GM12878 (cell line): Measurements from ENCODE around the gene PLB1. TPM values are rescaled to one million over a fixed set of nuclear protein-coding genes. Genes with fewer than 3 reads are reported as not detected.

Experiments
- ATAC-seq: fragments of 200-7000 bp; cut with Tn5 transposase; 3 replicates; pipeline ENCODE4 v1.9.1; 2020; ENCODE audit warnings: mild to moderate bottlenecking, moderate library complexity
- BruUV-seq: library from RNA; stranded (reverse); fragments of 400-500 nt; replicated peaks from 2 replicates; lab custom pipeline; 2021; lab: Mats Ljungman, UMichigan
- CTCF ChIA-PET: fragments of 300-600 bp; sonication (Branson Sonifier 250); formaldehyde crosslinking; extraction: SDS; loops from one replicate; lab custom pipeline; 2021; ENCODE audit warnings: inconsistent platforms; lab: Yijun Ruan, JAX
- POLR2A ChIA-PET: fragments of 350-600 bp; formaldehyde crosslinking; extraction: SDS; loops from one replicate; lab custom pipeline; 2021; ENCODE audit warnings: inconsistent platforms; lab: Charles Lee
- RAD21 ChIA-PET: fragments of 300-600 bp; sonication (Branson Sonifier 250); formaldehyde crosslinking; loops from one replicate; lab custom pipeline; 2023; ENCODE audit warnings: antibody characterized with exemption; ENCODE audit not compliant: unreplicated experiment; lab: Charles Lee
- SMC1A ChIA-PET: fragments of 300-600 bp; sonication (Branson Sonifier 250); formaldehyde crosslinking; loops from one replicate; lab custom pipeline; 2023; ENCODE audit not compliant: unreplicated experiment, uncharacterized antibody; lab: Charles Lee
- DNase-seq: peaks from one replicate; pipeline ENCODE4 v3.0.0-alpha.2; 2011; ENCODE audit warnings: low read depth, low spot score
- FAIRE-seq: peaks from 3 replicates; lab custom pipeline; 2011; peaks lifted over from hg19 to GRCh38; lab: Jason Lieb, UNC
- H2AFZ ChIP-seq: 2 replicates; pipeline ENCODE4 v1.6.0; 2011; ENCODE audit warnings: low read depth, low read length, control low read depth; ENCODE audit not compliant: control insufficient read depth
- H3K27ac ChIP-seq: 2 replicates; pipeline ENCODE4 v1.5.1; 2011; ENCODE audit warnings: control low read depth; ENCODE audit not compliant: control insufficient read depth, insufficient read depth
- H3K27me3 ChIP-seq, 2 experiments: replicated peaks in 1 of 2; 2 replicates each; pipeline versions ENCODE4 v1.6.0 to v1.6.1; 2011; ENCODE audit warnings: low read length in 1 of 2; ENCODE audit not compliant: control insufficient read depth in 2 of 2, insufficient read depth in 2 of 2
- H3K36me3 ChIP-seq, 2 experiments: 2 replicates each; pipeline ENCODE4 v1.5.1; 2011; ENCODE audit warnings: low read length in 1 of 2; ENCODE audit not compliant: control insufficient read depth in 2 of 2, insufficient read depth in 2 of 2
- H3K4me1 ChIP-seq: 2 replicates; pipeline ENCODE4 v1.6.1; 2011; ENCODE audit warnings: mild to moderate bottlenecking, low read length, moderate library complexity, mixed read lengths; ENCODE audit not compliant: control insufficient read depth, insufficient read depth
- H3K4me2 ChIP-seq: 2 replicates; pipeline ENCODE4 v1.6.0; 2011; ENCODE audit warnings: control low read depth; ENCODE audit not compliant: control insufficient read depth, insufficient read depth
- H3K4me3 ChIP-seq: fragments of 200-600 bp; sonication (generic); 2 replicates; pipeline ENCODE4 v1.5.1; 2016
- H3K79me2 ChIP-seq: 2 replicates; pipeline ENCODE4 v1.6.0; 2011; ENCODE audit warnings: low read length; ENCODE audit not compliant: control insufficient read depth, insufficient read depth
- H3K9ac ChIP-seq: 2 replicates; pipeline ENCODE4 v1.8.0; 2011; ENCODE audit warnings: low read length, control low read depth, mixed read lengths; ENCODE audit not compliant: control insufficient read depth, insufficient read depth
- H3K9me3 ChIP-seq: replicated peaks from 3 replicates; pipeline ENCODE4 v1.5.1; 2011; ENCODE audit warnings: mild to moderate bottlenecking, low read length; ENCODE audit not compliant: control insufficient read depth, insufficient read depth
- H4K20me1 ChIP-seq: 2 replicates; pipeline ENCODE4 v1.6.0; 2011; ENCODE audit not compliant: control insufficient read depth, insufficient read depth
- BACH1 ChIP-seq: fragments of 450-650 bp; IDR thresholded peaks from 2 replicates; pipeline ENCODE4 v1.6.1; 2017; ENCODE audit warnings: mild to moderate bottlenecking, borderline replicate concordance
- EED ChIP-seq: sonication (generic); IDR thresholded peaks from 2 replicates; pipeline ENCODE4 v1.6.1; 2016; ENCODE audit warnings: antibody characterized with exemption, low read depth
- MAX ChIP-seq: IDR thresholded peaks from 2 replicates; pipeline ENCODE4 v1.6.1; 2012; ENCODE audit warnings: low read depth, low read length, improper control_type of control experiment
- NBN ChIP-seq: fragments of 450-650 bp; IDR thresholded peaks from 2 replicates; pipeline ENCODE4 v1.6.1; 2016
- NR2F1 ChIP-seq: fragments of 450-650 bp; conservative IDR thresholded peaks from 2 replicates; pipeline ENCODE4 v1.6.1; 2017; ENCODE audit warnings: mild to moderate bottlenecking
- SKIL ChIP-seq: fragments of 450-650 bp; IDR thresholded peaks from 2 replicates; pipeline ENCODE4 v1.6.1; 2017; ENCODE audit warnings: mild to moderate bottlenecking, low read depth, inconsistent platforms; ENCODE audit not compliant: poor library complexity, severe bottlenecking
- ZBTB40 ChIP-seq: fragments of 450-650 bp; IDR thresholded peaks from 2 replicates; pipeline ENCODE4 v1.6.1; 2016; ENCODE audit warnings: mild to moderate bottlenecking, moderate library complexity, borderline replicate concordance
- ZNF687 ChIP-seq: fragments of 450-650 bp; IDR thresholded peaks from 2 replicates; pipeline ENCODE4 v1.6.1; 2017; ENCODE audit warnings: mild to moderate bottlenecking, moderate library complexity
- WGBS: methylation state at CpG from one replicate; pipeline ENCODE4 v1.1.6; 2016; ENCODE audit warnings: low lambda C conversion rate; ENCODE audit not compliant: insufficient replicate concordance, insufficient coverage; ENCODE audit errors: missing lambda C conversion rate; 5-methylcytosine and 5-hydroxymethylcytosine counted together
- in situ Hi-C: fragments of 300-500 bp; cut with MboI; formaldehyde crosslinking; loops from 9 replicates; pipeline ENCODE4 v1.14.3; 2018; ENCODE audit warnings: mixed read lengths
- intact Hi-C: fragments of 100-400 bp; cut with micrococcal nuclease; formaldehyde crosslinking; loops from one replicate; pipeline ENCODE4 v1.14.2; 2022; ENCODE audit not compliant: unreplicated experiment
- polyA plus RNA-seq, 11 experiments: library from polyadenylated mRNA; depleted of rRNA in 4 of 11; unstranded in 6 of 11; stranded (reverse) in 5 of 11; fragments of >200 nt; fragmentation: Nextera tagmentation in 4 of 11; fragmentation: Illumina TruSeq in 1 of 11; extraction: Ambion mirVana in 4 of 11; extraction: Trizol in 1 of 11; gene quantifications; 1 replicate in 1 of 11; 2 replicates in 10 of 11; pipeline versions ENCODE4 v1.2.1 to v1.2.3, GENCODE V29; 2011 to 2016; ENCODE audit warnings: inconsistent platforms in 2 of 11, missing spikeins in 2 of 11, low read depth in 1 of 11
- total RNA-seq, 4 experiments: library from RNA; depleted of rRNA in 3 of 4; stranded (reverse); fragments of >200 nt in 3 of 4; fragmentation: Illumina TruSeq in 1 of 4; extraction: Trizol in 1 of 4; gene quantifications; 2 replicates each; pipeline versions ENCODE4 v1.2.1 to v1.2.3, GENCODE V29; 2013 to 2021

Gene PLB1
- total and polyA plus RNA-seq, 10 of the 15 experiments (the other 5 are each of a cell fraction or from before 2014, with no cell fraction given): 0.03 to 0.49 (median 0.28) TPM

- TF ChIP-seq ZNF687: no peak
- no peak for TF ChIP-seq NBN
These were observed 94.8 kb downstream of the PLB1 start (continued) for GRCh38 chr2:28590496-28591301.

- no peak for FAIRE-seq
- no peak for TF ChIP-seq MAX
- TF ChIP-seq EED: no peak
- TF ChIP-seq BACH1: no peak
- TF ChIP-seq ZBTB40: no peak
- TF ChIP-seq NR2F1: no peak
- TF ChIP-seq SKIL: no peak
These were observed 96.0 kb downstream of the PLB1 start for GRCh38 chr2:28591711-28592335.

More at GRCh38 chr2:28591711-28592335, 96.0 kb downstream of the PLB1 start:
- H3K27ac ChIP-seq: no peak overlapping the region
- intact Hi-C loops: no loop called here
- RAD21 ChIA-PET: interaction anchor here (1.3 to 4.7 kb wide), 2 partner anchors 158 to 162 kb away, joined by 3 to 61 read pairs; partner anchors contain the start of gene PPP1CB
- SMC1A ChIA-PET: no interaction called here
- H3K27me3 ChIP-seq: no peaks in the 10 kb centered on the region
- CTCF ChIA-PET: interaction anchor here (3.6 to 6.3 kb wide), 3 partner anchors 13 to 160 kb away, joined by 30 to 155 read pairs (median 36); partner anchors contain the start of gene PPP1CB
- in situ Hi-C loops: no loop called here
- no peaks in the 10 kb centered on the region for H3K9me3 ChIP-seq
- ATAC-seq (no peak), DNase-seq (no peak)
- 19% methylated on average over 9 of the region's 9 CpGs for WGBS
- H4K20me1 ChIP-seq: no peaks in the 10 kb centered on the region
- H3K9ac ChIP-seq: no peak overlapping the region
- POLR2A ChIA-PET: no interaction called here
- H3K4me1 ChIP-seq: peaks cover 10% of the 10 kb centered on the region; the same call in 1 of the 2 replicates
- no peak overlapping the region for H3K4me3 ChIP-seq
- H3K36me3 ChIP-seq: no peaks in the 10 kb centered on the region
- H3K4me2 ChIP-seq: no peak overlapping the region
- no peaks in the 10 kb centered on the region for H3K79me2 ChIP-seq
- no TSS peak for BruUV-seq
- no peak overlapping the region for H2AFZ ChIP-seq
